Erythroblast (primary cell): ENCODE measurements around the gene DDX19B.
"Not testable (repeated sequence)": the region's sequence is repeated elsewhere in the genome, so short reads cannot be mapped to it uniquely, and the experiment has no call there.

Experiments used
- DNase-seq, 2 experiments: peaks; one replicate each; lab custom pipeline; 2025; lab: John Stamatoyannopoulos, UW
- GATA1 ChIP-seq: IDR thresholded peaks from 2 replicates; pipeline ENCODE4 v1.6.1; 2011; ENCODE audit warnings: low read depth, mild to moderate bottlenecking, control low read depth, low read length, moderate library complexity
- POLR2A ChIP-seq: IDR thresholded peaks from 2 replicates; pipeline ENCODE4 v1.6.1; 2011; ENCODE audit warnings: mild to moderate bottlenecking, low read length

The DDX19B gene

GRCh38 chr16:70304892-70305448 is 6.0 kb downstream of the DDX19B start:
- DNase-seq = no peak
- TF ChIP-seq GATA1 = no peak
- TF ChIP-seq POLR2A = no peak

GRCh38 chr16:70306880-70307279 is 7.9 kb downstream of the DDX19B start:
- TF ChIP-seq POLR2A = no peak
- no peak for TF ChIP-seq GATA1
- DNase-seq = no peak

- DNase-seq = not testable (repeated sequence)
Measured at GRCh38 chr16:70307726-70308125, 8.7 kb downstream of the DDX19B start.

GRCh38 chr16:70320121-70320520 is 21.1 kb downstream of the DDX19B start:
- TF ChIP-seq POLR2A = no peak
- TF ChIP-seq GATA1 = no peak
- DNase-seq = no peak

- TF ChIP-seq GATA1 (no peak), POLR2A (no peak)
- DNase-seq = no peak
Measured at GRCh38 chr16:70324998-70325747, 26.2 kb downstream of the DDX19B start.

GRCh38 chr16:70331091-70331490 is 32.1 kb downstream of the DDX19B start:
- no peak for DNase-seq
- TF ChIP-seq POLR2A (no peak), GATA1 (no peak)

- TF ChIP-seq POLR2A (no peak), GATA1 (no peak)
- peak; percentile 22 to 41 for DNase-seq
Measured at GRCh38 chr16:70331588-70332358, 32.8 kb downstream of the DDX19B start.

GRCh38 chr16:70332728-70333127 is 33.7 kb downstream of the DDX19B start:
- peak; percentile 13 to 14 for DNase-seq

GRCh38 chr16:70337814-70338213 is 38.8 kb downstream of the DDX19B start:
- DNase-seq = no peak
- TF ChIP-seq GATA1 = no peak
- TF ChIP-seq POLR2A = no peak

GRCh38 chr16:70341600-70341999 is 42.6 kb downstream of the DDX19B start:
- TF ChIP-seq POLR2A = no peak
- no peak for TF ChIP-seq GATA1
- no peak for DNase-seq

- DNase-seq = no peak
Measured at GRCh38 chr16:70342016-70342415, 43.0 kb downstream of the DDX19B start.

GRCh38 chr16:70345840-70346239 is 46.9 kb downstream of the DDX19B start:
- DNase-seq = no peak

More at GRCh38 chr16:70342016-70342415, 43.0 kb downstream of the DDX19B start:
- TF ChIP-seq POLR2A (no peak), GATA1 (no peak)

GRCh38 chr16:70348991-70349390 is 50.0 kb downstream of the DDX19B start:
- TF ChIP-seq GATA1 (no peak), POLR2A (no peak)
- DNase-seq = no peak

More at GRCh38 chr16:70345840-70346239, 46.9 kb downstream of the DDX19B start:
- TF ChIP-seq GATA1 (no peak), POLR2A (no peak)

- TF ChIP-seq GATA1 (no peak), POLR2A (no peak)
Measured at GRCh38 chr16:70349783-70350182, 50.8 kb downstream of the DDX19B start.

GRCh38 chr16:70359552-70359951 is 60.6 kb downstream of the DDX19B start:
- TF ChIP-seq GATA1 (no peak), POLR2A (no peak)
- DNase-seq = peak; percentile 58 to 63

More at GRCh38 chr16:70349783-70350182, 50.8 kb downstream of the DDX19B start:
- peak in 1 of 2 experiments; percentile 23 for DNase-seq
